ENCODE results near the gene SULT1B1.

Gene SULT1B1

DNA sequence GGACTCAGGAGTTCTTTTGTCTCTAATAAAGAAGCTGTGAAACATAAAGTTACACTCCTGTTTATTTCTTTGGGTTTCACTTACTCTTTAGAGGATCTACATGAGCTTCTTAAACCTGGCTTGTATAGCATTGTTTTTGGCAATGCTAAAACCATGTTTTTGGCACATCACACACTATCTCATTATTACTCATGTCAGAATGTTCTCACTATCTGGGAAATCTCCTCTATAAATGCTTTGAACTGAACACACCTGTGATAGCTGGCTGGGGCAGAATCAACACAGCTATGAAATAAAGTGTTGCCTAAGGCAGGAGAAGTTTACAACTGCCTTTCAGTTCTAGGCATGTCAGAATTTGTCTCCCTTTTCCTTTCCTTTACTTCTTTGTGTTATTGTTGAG lies 52.6 kb downstream of the SULT1B1 start:
- H3K4me3 ChIP-seq: no peak overlapping the region
- no peak for TF ChIP-seq CTCF (IDR thresholded peaks at IDR 0.05)
- no peak overlapping the region for H3K27ac ChIP-seq
- DNase-seq (ENCODE audit: low spot score): no peak

DNA sequence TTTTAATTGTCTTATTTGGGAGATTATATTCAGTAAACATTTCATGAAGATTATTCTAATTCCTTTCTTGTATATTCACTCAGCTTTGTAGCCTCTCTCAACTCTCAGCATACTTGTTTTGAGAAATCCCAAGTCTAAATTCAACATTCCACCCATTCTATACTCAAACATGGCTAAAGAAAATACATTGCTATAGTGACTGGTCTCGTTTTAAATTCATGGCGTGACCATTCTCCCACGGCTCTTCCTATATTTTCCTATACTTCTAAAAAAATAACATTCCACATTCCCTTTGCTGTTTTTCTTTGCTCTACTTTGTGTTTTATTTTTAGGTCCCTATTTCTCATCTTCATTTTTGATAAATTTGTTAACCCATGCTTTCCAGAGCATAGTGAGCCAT lies 58.2 kb downstream of the SULT1B1 start:
- H3K4me3 ChIP-seq: no peak overlapping the region
- no peak for TF ChIP-seq CTCF (IDR thresholded peaks at IDR 0.05)
- DNase-seq (ENCODE audit: low spot score): no peak
- H3K27ac ChIP-seq: no peak overlapping the region

DNA sequence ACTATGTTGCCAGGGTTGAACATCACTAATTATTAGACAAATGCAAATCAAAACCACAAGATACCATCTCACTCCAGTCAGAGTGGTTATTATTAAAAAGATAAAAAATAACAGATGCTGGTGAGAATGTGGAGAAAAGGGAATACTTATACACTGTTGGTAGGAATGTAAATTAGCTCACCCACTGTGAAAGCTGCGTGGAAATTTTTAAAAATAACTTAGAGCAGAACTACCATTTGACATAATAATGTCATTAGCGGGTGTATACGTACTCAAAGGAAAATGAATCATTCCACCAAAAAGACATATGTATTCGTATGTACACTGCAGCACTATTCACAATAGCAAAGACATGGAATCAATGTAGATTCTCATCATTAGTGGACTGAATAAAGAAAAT lies 58.7 kb downstream of the SULT1B1 start:
- no peak for TF ChIP-seq CTCF (IDR thresholded peaks at IDR 0.05)
- no peak overlapping the region for H3K4me3 ChIP-seq

GRCh38 chr4:69697536-69698242 lies 62.7 kb downstream of the SULT1B1 start:
- H3K27ac ChIP-seq: no peak overlapping the region
- no peak for DNase-seq (ENCODE audit: low spot score)
- no peak for TF ChIP-seq CTCF (IDR thresholded peaks at IDR 0.05)

More for the DNA sequence above, 58.7 kb downstream of the SULT1B1 start:
- DNase-seq (ENCODE audit: low spot score): no peak
- H3K27ac ChIP-seq: no peak overlapping the region

DNA sequence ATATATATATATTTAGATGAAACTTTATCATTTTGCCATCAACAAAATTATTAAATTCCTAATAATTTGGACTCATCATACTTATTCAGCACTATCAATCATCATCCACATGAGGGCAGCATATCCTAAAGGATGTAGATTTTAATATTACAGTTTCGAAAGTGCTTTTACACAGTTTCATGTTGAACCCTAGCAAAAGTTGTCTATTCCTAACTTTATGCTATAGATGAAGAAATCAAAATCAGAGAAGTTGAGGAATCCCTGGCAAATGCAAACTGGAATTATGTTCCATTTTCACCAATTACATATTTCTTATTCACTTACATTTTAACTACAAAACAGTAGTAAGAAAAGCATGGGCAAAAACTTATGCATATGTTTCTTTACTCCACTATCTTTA lies 70.8 kb downstream of the SULT1B1 start:
- TF ChIP-seq CTCF (IDR thresholded peaks at IDR 0.05): no peak
- Histone ChIP-seq H3K4me3 (no peak overlapping the region), H3K27ac (no peak overlapping the region)
- DNase-seq (ENCODE audit: low spot score): no peak

More at GRCh38 chr4:69697536-69698242, 62.7 kb downstream of the SULT1B1 start:
- no peak overlapping the region for H3K4me3 ChIP-seq

DNA sequence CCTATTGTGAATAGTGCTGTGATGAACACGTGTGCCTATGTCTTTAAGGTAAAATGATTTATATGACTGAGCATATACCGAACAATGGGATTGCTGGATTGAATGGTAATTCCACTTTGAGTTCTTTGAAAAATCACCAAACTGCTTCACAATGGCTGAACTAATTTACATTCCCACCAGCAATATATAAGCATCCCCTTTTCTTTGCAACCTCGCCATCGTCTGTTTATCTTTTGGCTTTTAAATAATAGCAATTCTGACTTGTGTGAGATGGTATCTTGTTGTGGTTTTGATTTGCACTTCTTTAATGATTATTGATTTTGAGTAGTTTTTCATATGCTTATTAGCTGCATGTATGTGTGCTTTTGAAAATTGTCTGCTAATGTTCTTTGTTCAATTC lies 75.6 kb downstream of the SULT1B1 start:
- no peak for DNase-seq (ENCODE audit: low spot score)
- Histone ChIP-seq H3K4me3 (no peak overlapping the region), H3K27ac (no peak overlapping the region)
- TF ChIP-seq CTCF (IDR thresholded peaks at IDR 0.05): no peak

Data from coronary artery (tissue), 2 donors.